A673 (cell line): ENCODE measurements around the gene EFHD2. TPM values are rescaled to one million over a fixed set of nuclear protein-coding genes. Genes with fewer than 3 reads are reported as not detected.

Experiments used
- BruUV-seq: library from RNA; stranded (reverse); fragments of 400-500 nt; replicated peaks from 2 replicates; lab custom pipeline; 2021; lab: Mats Ljungman, UMichigan
- CTCF ChIA-PET: fragments of 300-600 bp; sonication (Branson Sonifier 250); formaldehyde crosslinking; loops from one replicate; lab custom pipeline; 2022; ENCODE audit warnings: antibody characterized with exemption; lab: Charles Lee
- POLR2A ChIA-PET: fragments of 300-600 bp; sonication (Branson Sonifier 250); formaldehyde crosslinking; loops from one replicate; lab custom pipeline; 2022; ENCODE audit warnings: antibody characterized with exemption; ENCODE audit not compliant: low non-redundant PET; lab: Charles Lee
- DNase-seq: peaks from one replicate; pipeline ENCODE4 v3.0.0-alpha.2; 2015; ENCODE audit warnings: low spot score
- H3K27ac ChIP-seq: fragments of 200-600 bp; sonication (generic); 2 replicates; pipeline ENCODE4 v1.5.1; 2016; ENCODE audit warnings: mixed run types, low read depth, mild to moderate bottlenecking, mixed read lengths, antibody characterized with exemption, low read length; ENCODE audit not compliant: poor library complexity, severe bottlenecking
- H3K27me3 ChIP-seq: fragments of 200-600 bp; sonication (generic); replicated peaks from 2 replicates; pipeline ENCODE4 v1.6.1; 2017; ENCODE audit warnings: mixed run types, low read depth, mild to moderate bottlenecking, mixed read lengths, antibody characterized with exemption, low read length; ENCODE audit not compliant: insufficient read depth, poor library complexity
- H3K36me3 ChIP-seq: fragments of 200-600 bp; sonication (generic); 2 replicates; pipeline ENCODE4 v1.6.1; 2016; ENCODE audit warnings: mixed run types, mild to moderate bottlenecking, mixed read lengths, antibody characterized with exemption, low read length; ENCODE audit not compliant: insufficient read depth, poor library complexity, severe bottlenecking
- H3K4me1 ChIP-seq: fragments of 200-600 bp; sonication (generic); 2 replicates; pipeline ENCODE4 v1.6.1; 2017; ENCODE audit warnings: mixed run types, mild to moderate bottlenecking, mixed read lengths, antibody characterized with exemption, low read length; ENCODE audit not compliant: insufficient read depth, poor library complexity, severe bottlenecking
- H3K4me3 ChIP-seq: fragments of 200-600 bp; sonication (generic); 2 replicates; pipeline ENCODE4 v1.5.1; 2016; ENCODE audit warnings: low read depth, mixed run types, mild to moderate bottlenecking, mixed read lengths, low read length; ENCODE audit not compliant: poor library complexity, severe bottlenecking
- H3K9me3 ChIP-seq: fragments of 200-600 bp; sonication (generic); 2 replicates; pipeline ENCODE4 v1.6.1; 2016; ENCODE audit warnings: mixed run types, low read depth, mild to moderate bottlenecking, mixed read lengths, antibody characterized with exemption, low read length; ENCODE audit not compliant: poor library complexity, severe bottlenecking
- CTCF ChIP-seq: fragments of 300-800, 200-600 bp; sonication (generic); conservative IDR thresholded peaks from 2 replicates; pipeline ENCODE4 v1.5.1; 2017; ENCODE audit warnings: low read depth, mild to moderate bottlenecking, antibody characterized with exemption, low read length, moderate library complexity, mixed read lengths
- EZH2 ChIP-seq: fragments of 200-600 bp; sonication (generic); IDR thresholded peaks from 2 replicates; pipeline ENCODE4 v1.6.1; 2017; ENCODE audit warnings: borderline replicate concordance, low read depth, mild to moderate bottlenecking, mixed read lengths, antibody characterized with exemption, low read length; ENCODE audit not compliant: poor library complexity, severe bottlenecking
- intact Hi-C: fragments of 100-400 bp; cut with micrococcal nuclease; formaldehyde crosslinking; loops from one replicate; pipeline ENCODE4 v1.10.0; 2022; ENCODE audit not compliant: unreplicated experiment
- total RNA-seq: library from RNA; stranded (reverse); gene quantifications from 2 replicates; pipeline ENCODE4 v1.2.3, GENCODE V29; 2021

Gene EFHD2
- total RNA-seq, 1 experiment from 2014 or later, result 32.5 TPM

GRCh38 chr1:15435239-15436077, 25.8 kb downstream of the EFHD2 start:
- H3K4me1 ChIP-seq, result no peaks in the 10 kb centered on the region
- CTCF ChIA-PET, result interaction anchor here (0.6 kb wide), 1 partner anchor 607 kb away, joined by 4 read pairs; no protein-coding TSS in a partner anchor
- no peak overlapping the region for H3K4me3 ChIP-seq
- H3K9me3 ChIP-seq, result no peaks in the 10 kb centered on the region
- no peak overlapping the region for H3K27ac ChIP-seq
- intact Hi-C loops, result no loop called here
- no peaks in the 10 kb centered on the region for H3K36me3 ChIP-seq
- no peak for DNase-seq
- POLR2A ChIA-PET, result no interaction called here
- no peaks in the 10 kb centered on the region for H3K27me3 ChIP-seq
- BruUV-seq, result no TSS peak
- TF ChIP-seq EZH2 (no peak), CTCF (no peak)

GRCh38 chr1:15436881-15437442, 27.3 kb downstream of the EFHD2 start:
- intact Hi-C loops, result no loop called here
- Histone ChIP-seq H3K36me3 (no peaks in the 10 kb centered on the region), H3K27me3 (no peaks in the 10 kb centered on the region), H3K4me1 (no peaks in the 10 kb centered on the region), H3K27ac (no peak overlapping the region), H3K9me3 (no peaks in the 10 kb centered on the region), H3K4me3 (no peak overlapping the region)
- no peak for DNase-seq
- no peak for TF ChIP-seq CTCF
- TF ChIP-seq EZH2, result no peak
- POLR2A ChIA-PET, result no interaction called here
- CTCF ChIA-PET, result no interaction called here
- BruUV-seq, result no TSS peak

GRCh38 chr1:15439325-15439724, 29.6 kb downstream of the EFHD2 start:
- no peaks in the 10 kb centered on the region for H3K27me3 ChIP-seq
- ChIA-PET CTCF (no interaction called here), POLR2A (no interaction called here)
- BruUV-seq, result no TSS peak
- no peaks in the 10 kb centered on the region for H3K9me3 ChIP-seq
- no peaks in the 10 kb centered on the region for H3K4me1 ChIP-seq
- DNase-seq, result no peak
- TF ChIP-seq CTCF, result no peak
- TF ChIP-seq EZH2, result no peak
- H3K4me3 ChIP-seq, result no peak overlapping the region
- H3K36me3 ChIP-seq, result no peaks in the 10 kb centered on the region
- intact Hi-C loops, result no loop called here
- no peak overlapping the region for H3K27ac ChIP-seq
